Measurements from ENCODE around the gene RGS5.

Gene RGS5

GRCh38 chr1:163166886-163167555 lies 35.7 kb downstream of the RGS5 start:
- 78% methylated on average over 5 of the region's 6 CpGs for WGBS
- no peak overlapping the region for H3K4me3 ChIP-seq (ENCODE audit: low read length)
- H3K9ac ChIP-seq (ENCODE audit: low read depth, low read length) = no peak overlapping the region
- H3K4me1 ChIP-seq (ENCODE audit: insufficient read depth, low read length) = peaks cover 9% of the 10 kb centered on the region
- no peaks in the 10 kb centered on the region for H3K9me3 ChIP-seq (ENCODE audit: insufficient read depth, low read depth, low read length)
- H3K27ac ChIP-seq (ENCODE audit: low read depth, low read length) = no peak overlapping the region
- H3K36me3 ChIP-seq (ENCODE audit: insufficient read depth, low read length) = no peaks in the 10 kb centered on the region
- no peaks in the 10 kb centered on the region for H3K27me3 ChIP-seq (ENCODE audit: insufficient read depth, low read length)

GRCh38 chr1:163165119-163165518 lies 37.6 kb downstream of the RGS5 start:
- Histone ChIP-seq H3K9me3 (ENCODE audit: insufficient read depth, low read depth, low read length) (no peaks in the 10 kb centered on the region), H3K27ac (ENCODE audit: low read depth, low read length) (no peak overlapping the region), H3K4me1 (ENCODE audit: insufficient read depth, low read length) (peaks cover 9% of the 10 kb centered on the region), H3K36me3 (ENCODE audit: insufficient read depth, low read length) (no peaks in the 10 kb centered on the region), H3K9ac (ENCODE audit: low read depth, low read length) (no peak overlapping the region), H3K27me3 (ENCODE audit: insufficient read depth, low read length) (no peaks in the 10 kb centered on the region), H3K4me3 (ENCODE audit: low read length) (no peak overlapping the region)
- 95% methylated on average over 2 of the region's 2 CpGs for WGBS

DNA sequence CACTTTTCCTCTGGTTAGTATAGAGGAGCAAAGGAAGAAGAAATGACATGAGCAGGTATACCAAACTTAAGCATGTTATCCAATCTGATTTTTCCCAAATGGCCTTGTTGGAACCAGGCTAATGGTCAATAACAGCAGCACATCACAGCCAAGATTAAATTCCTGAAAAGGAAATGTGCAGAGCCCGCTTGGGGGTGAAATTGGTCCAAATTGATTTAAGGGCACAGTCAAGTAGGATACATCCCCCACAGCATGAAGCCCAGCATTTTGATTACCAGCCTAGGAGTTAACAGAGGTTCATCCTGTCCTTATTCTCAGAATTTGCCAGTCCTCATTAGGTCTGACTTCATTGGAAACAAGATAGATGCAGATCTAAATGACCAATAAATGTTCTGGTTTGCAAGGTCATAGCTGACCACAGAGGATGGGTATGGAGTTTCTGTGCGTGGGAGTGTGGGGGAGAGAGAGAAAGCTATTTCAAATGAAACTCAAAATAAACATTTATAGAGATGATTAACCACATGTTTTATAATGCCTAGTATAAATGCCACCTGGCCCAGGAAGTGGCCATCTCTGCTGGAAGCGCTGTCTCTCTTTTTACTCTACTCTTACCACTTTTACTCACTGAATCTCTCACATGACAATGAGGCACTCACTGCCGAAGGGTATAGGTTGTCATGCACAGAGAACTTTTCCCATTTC lies 38.7 kb downstream of the RGS5 start:
- H3K36me3 ChIP-seq (ENCODE audit: insufficient read depth, low read length) = no peaks in the 10 kb centered on the region
- no peak overlapping the region for H3K27ac ChIP-seq (ENCODE audit: low read depth, low read length)
- WGBS = 95% methylated on average over 3 of the region's 4 CpGs
- H3K27me3 ChIP-seq (ENCODE audit: insufficient read depth, low read length) = no peaks in the 10 kb centered on the region
- H3K4me1 ChIP-seq (ENCODE audit: insufficient read depth, low read length) = peaks cover 9% of the 10 kb centered on the region
- H3K9ac ChIP-seq (ENCODE audit: low read depth, low read length) = no peak overlapping the region
- no peak overlapping the region for H3K4me3 ChIP-seq (ENCODE audit: low read length)
- H3K9me3 ChIP-seq (ENCODE audit: insufficient read depth, low read depth, low read length) = no peaks in the 10 kb centered on the region

DNA sequence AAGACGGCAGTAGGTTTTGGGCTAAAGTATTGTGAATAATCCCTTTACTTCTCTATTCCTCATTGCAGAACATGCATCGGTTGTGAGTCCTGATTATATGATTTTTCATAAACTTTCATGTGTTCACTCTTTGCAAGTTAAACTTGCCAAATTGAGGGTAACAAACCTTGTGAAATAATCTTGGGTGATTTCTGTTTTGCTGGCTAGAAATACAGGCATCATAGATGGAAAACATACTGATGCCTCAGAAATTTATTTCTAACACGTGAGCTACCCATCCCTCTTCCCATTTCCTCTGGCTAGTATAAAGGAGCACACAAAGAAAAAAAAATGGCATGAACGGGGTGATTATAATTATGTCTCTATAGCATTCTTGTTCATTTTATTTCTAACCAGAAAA lies 39.6 kb downstream of the RGS5 start:
- Histone ChIP-seq H3K36me3 (ENCODE audit: insufficient read depth, low read length) (no peaks in the 10 kb centered on the region), H3K4me1 (ENCODE audit: insufficient read depth, low read length) (peaks cover 9% of the 10 kb centered on the region), H3K27ac (ENCODE audit: low read depth, low read length) (no peak overlapping the region), H3K9ac (ENCODE audit: low read depth, low read length) (no peak overlapping the region), H3K27me3 (ENCODE audit: insufficient read depth, low read length) (no peaks in the 10 kb centered on the region), H3K9me3 (ENCODE audit: insufficient read depth, low read depth, low read length) (peaks cover 4% of the 10 kb centered on the region; the same call in 1 of the 2 replicates), H3K4me3 (ENCODE audit: low read length) (no peak overlapping the region)
- WGBS = 100% methylated on average over 1 of the region's 4 CpGs

GRCh38 chr1:163162381-163162914 lies 40.3 kb downstream of the RGS5 start:
- no peak overlapping the region for H3K27ac ChIP-seq (ENCODE audit: low read depth, low read length)
- 97% methylated on average over 4 of the region's 6 CpGs for WGBS

GRCh38 chr1:163161841-163162240 lies 40.9 kb downstream of the RGS5 start:
- H3K4me1 ChIP-seq (ENCODE audit: insufficient read depth, low read length) = peaks cover 2% of the 10 kb centered on the region
- no peaks in the 10 kb centered on the region for H3K27me3 ChIP-seq (ENCODE audit: insufficient read depth, low read length)
- no peak overlapping the region for H3K9ac ChIP-seq (ENCODE audit: low read depth, low read length)
- no peak overlapping the region for H3K4me3 ChIP-seq (ENCODE audit: low read length)
- peaks cover 6% of the 10 kb centered on the region; the same call in 1 of the 2 replicates for H3K9me3 ChIP-seq (ENCODE audit: insufficient read depth, low read depth, low read length)
- WGBS = 100% methylated on average over 4 of the region's 5 CpGs
- no peak overlapping the region for H3K27ac ChIP-seq (ENCODE audit: low read depth, low read length)
- H3K36me3 ChIP-seq (ENCODE audit: insufficient read depth, low read length) = no peaks in the 10 kb centered on the region

More at GRCh38 chr1:163162381-163162914, 40.3 kb downstream of the RGS5 start:
- H3K4me3 ChIP-seq (ENCODE audit: low read length) = no peak overlapping the region
- no peak overlapping the region for H3K9ac ChIP-seq (ENCODE audit: low read depth, low read length)
- H3K27me3 ChIP-seq (ENCODE audit: insufficient read depth, low read length) = no peaks in the 10 kb centered on the region
- peaks cover 8% of the 10 kb centered on the region for H3K4me1 ChIP-seq (ENCODE audit: insufficient read depth, low read length)
- H3K36me3 ChIP-seq (ENCODE audit: insufficient read depth, low read length) = no peaks in the 10 kb centered on the region
- peaks cover 6% of the 10 kb centered on the region; the same call in 1 of the 2 replicates for H3K9me3 ChIP-seq (ENCODE audit: insufficient read depth, low read depth, low read length)

- Histone ChIP-seq H3K36me3 (ENCODE audit: insufficient read depth, low read length) (no peaks in the 10 kb centered on the region), H3K4me1 (ENCODE audit: insufficient read depth, low read length) (no peaks in the 10 kb centered on the region), H3K27me3 (ENCODE audit: insufficient read depth, low read length) (no peaks in the 10 kb centered on the region), H3K4me3 (ENCODE audit: low read length) (no peak overlapping the region), H3K9ac (ENCODE audit: low read depth, low read length) (no peak overlapping the region), H3K27ac (ENCODE audit: low read depth, low read length) (no peak overlapping the region), H3K9me3 (ENCODE audit: insufficient read depth, low read depth, low read length) (peaks cover 6% of the 10 kb centered on the region; the same call in 1 of the 2 replicates)
- 91% methylated on average over 2 of the region's 2 CpGs for WGBS
Measured at GRCh38 chr1:163161337-163161736, 41.4 kb downstream of the RGS5 start.

DNA sequence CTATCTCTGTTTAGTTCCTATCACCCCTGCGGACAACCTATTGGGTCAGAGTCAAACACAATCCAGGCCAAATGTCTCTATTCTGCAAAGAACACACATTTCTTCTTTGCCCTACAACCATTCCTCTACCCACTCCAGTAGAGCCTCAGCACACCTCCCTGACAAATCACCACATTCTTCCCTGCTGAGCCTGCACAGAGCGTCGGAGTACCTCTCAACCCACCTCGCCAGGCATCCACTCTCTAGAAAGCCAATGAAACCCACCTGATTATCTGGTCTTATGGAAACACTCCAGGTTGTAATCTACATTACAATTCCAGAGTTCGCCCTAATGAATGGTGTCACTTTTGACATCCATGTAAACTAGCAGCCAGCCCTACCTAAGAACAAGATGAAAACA lies 47.1 kb downstream of the RGS5 start:
- Histone ChIP-seq H3K27me3 (ENCODE audit: insufficient read depth, low read length) (no peaks in the 10 kb centered on the region), H3K27ac (ENCODE audit: low read depth, low read length) (no peak overlapping the region), H3K4me3 (ENCODE audit: low read length) (no peak overlapping the region), H3K9me3 (ENCODE audit: insufficient read depth, low read depth, low read length) (peaks cover 6% of the 10 kb centered on the region; the same call in 1 of the 2 replicates), H3K4me1 (ENCODE audit: insufficient read depth, low read length) (peaks cover 10% of the 10 kb centered on the region; the same call in 1 of the 2 replicates), H3K9ac (ENCODE audit: low read depth, low read length) (no peak overlapping the region), H3K36me3 (ENCODE audit: insufficient read depth, low read length) (no peaks in the 10 kb centered on the region)
- 68% methylated on average over 5 of the region's 5 CpGs for WGBS

GRCh38 chr1:163148911-163149310 lies 53.8 kb downstream of the RGS5 start:
- Histone ChIP-seq H3K36me3 (ENCODE audit: insufficient read depth, low read length) (no peaks in the 10 kb centered on the region), H3K27ac (ENCODE audit: low read depth, low read length) (no peak overlapping the region), H3K9me3 (ENCODE audit: insufficient read depth, low read depth, low read length) (no peaks in the 10 kb centered on the region), H3K4me1 (ENCODE audit: insufficient read depth, low read length) (no peaks in the 10 kb centered on the region), H3K9ac (ENCODE audit: low read depth, low read length) (no peak overlapping the region), H3K27me3 (ENCODE audit: insufficient read depth, low read length) (no peaks in the 10 kb centered on the region), H3K4me3 (ENCODE audit: low read length) (no peak overlapping the region)
- 90% methylated on average over 2 of the region's 2 CpGs for WGBS

- Histone ChIP-seq H3K27ac (ENCODE audit: low read depth, low read length) (no peak overlapping the region), H3K27me3 (ENCODE audit: insufficient read depth, low read length) (no peaks in the 10 kb centered on the region), H3K4me1 (ENCODE audit: insufficient read depth, low read length) (no peaks in the 10 kb centered on the region), H3K36me3 (ENCODE audit: insufficient read depth, low read length) (no peaks in the 10 kb centered on the region), H3K9ac (ENCODE audit: low read depth, low read length) (no peak overlapping the region), H3K4me3 (ENCODE audit: low read length) (no peak overlapping the region), H3K9me3 (ENCODE audit: insufficient read depth, low read depth, low read length) (no peaks in the 10 kb centered on the region)
- WGBS = 95% methylated on average over 3 of the region's 3 CpGs
Measured at GRCh38 chr1:163147019-163147418, 55.7 kb downstream of the RGS5 start.

DNA sequence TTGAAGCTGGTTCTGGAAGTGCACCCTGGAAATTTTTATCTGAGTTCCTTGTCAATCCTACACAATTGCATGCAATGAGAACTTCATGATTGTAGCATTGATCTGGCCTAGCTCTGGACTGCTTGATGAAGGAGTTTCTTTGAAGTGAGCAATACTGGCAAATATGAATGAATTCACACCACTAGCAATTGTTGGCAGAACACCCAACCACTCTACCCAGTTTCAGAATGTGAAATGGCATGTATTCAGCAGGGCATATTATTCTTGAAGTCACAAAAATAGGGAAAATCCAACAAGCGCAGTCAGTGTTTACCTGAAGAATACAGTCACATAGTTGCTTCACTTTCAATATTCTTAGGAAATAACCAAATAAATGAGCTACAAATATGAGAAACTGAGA lies 57.3 kb downstream of the RGS5 start:
- Histone ChIP-seq H3K4me3 (ENCODE audit: low read length) (no peak overlapping the region), H3K9ac (ENCODE audit: low read depth, low read length) (no peak overlapping the region), H3K4me1 (ENCODE audit: insufficient read depth, low read length) (no peaks in the 10 kb centered on the region), H3K9me3 (ENCODE audit: insufficient read depth, low read depth, low read length) (no peaks in the 10 kb centered on the region), H3K27ac (ENCODE audit: low read depth, low read length) (no peak overlapping the region), H3K36me3 (ENCODE audit: insufficient read depth, low read length) (no peaks in the 10 kb centered on the region), H3K27me3 (ENCODE audit: insufficient read depth, low read length) (no peaks in the 10 kb centered on the region)
- 100% methylated on average over 1 of the region's 1 CpG for WGBS

Measured in HUES64 (cell line).